NCI-H1436 treated with DMSO at 0.1 percent for 48 hours (cell line): ENCODE data around the gene VWA3A.
"Not testable (repeated sequence)": the region's sequence is repeated elsewhere in the genome, so short reads cannot be mapped to it uniquely, and the experiment has no call there.

Experiments used
- DNase-seq: peaks from one replicate; lab custom pipeline; 2025; lab: John Stamatoyannopoulos, UW

Gene VWA3A

GRCh38 chr16:22086440-22086839, 5.9 kb upstream of the VWA3A start:
- no peak for DNase-seq

GRCh38 chr16:22088642-22089041, 3.7 kb upstream of the VWA3A start:
- DNase-seq: no peak

- no peak for DNase-seq
Measured at GRCh38 chr16:22089910-22090309, 2.4 kb upstream of the VWA3A start.

- DNase-seq: no peak
Measured at GRCh38 chr16:22091721-22092120, 620 bp upstream of the VWA3A start.

- DNase-seq: no peak
Measured at GRCh38 chr16:22093331-22093730, 990 bp downstream of the VWA3A start.

GRCh38 chr16:22093996-22094395, 1.7 kb downstream of the VWA3A start:
- no peak for DNase-seq

- DNase-seq: no peak
Measured at GRCh38 chr16:22098405-22099255, 6.3 kb downstream of the VWA3A start.

GRCh38 chr16:22099256-22099975, 7.1 kb downstream of the VWA3A start:
- no peak for DNase-seq

GRCh38 chr16:22103441-22103840, 11.1 kb downstream of the VWA3A start:
- DNase-seq: no peak

- DNase-seq: no peak
Measured at GRCh38 chr16:22109258-22109898, 17.0 kb downstream of the VWA3A start.

- DNase-seq: not testable (repeated sequence)
Measured at GRCh38 chr16:22111629-22112028, 19.3 kb downstream of the VWA3A start.

- DNase-seq: no peak
Measured at GRCh38 chr16:22116095-22116700, 23.9 kb downstream of the VWA3A start.

- no peak for DNase-seq
Measured at GRCh38 chr16:22117609-22118008, 25.3 kb downstream of the VWA3A start.

- no peak for DNase-seq
Measured at GRCh38 chr16:22120440-22120839, 28.1 kb downstream of the VWA3A start.

- no peak for DNase-seq
Measured at GRCh38 chr16:22122239-22122638, 29.9 kb downstream of the VWA3A start.

- no peak for DNase-seq
Measured at GRCh38 chr16:22123146-22123545, 30.8 kb downstream of the VWA3A start.

GRCh38 chr16:22123759-22124490, 31.6 kb downstream of the VWA3A start:
- DNase-seq: no peak

- no peak for DNase-seq
Measured at GRCh38 chr16:22124583-22125284, 32.4 kb downstream of the VWA3A start.

GRCh38 chr16:22126037-22126558, 33.8 kb downstream of the VWA3A start:
- DNase-seq: no peak

GRCh38 chr16:22128537-22128936, 36.2 kb downstream of the VWA3A start:
- not testable (repeated sequence) for DNase-seq

- no peak for DNase-seq
Measured at GRCh38 chr16:22130528-22130927, 38.2 kb downstream of the VWA3A start.
